ENCODE measurements around the gene CAMK1D.
A peak's percentile ranks its signal among the peaks of the same experiment; 100 is the strongest.

CAMK1D gene

DNA sequence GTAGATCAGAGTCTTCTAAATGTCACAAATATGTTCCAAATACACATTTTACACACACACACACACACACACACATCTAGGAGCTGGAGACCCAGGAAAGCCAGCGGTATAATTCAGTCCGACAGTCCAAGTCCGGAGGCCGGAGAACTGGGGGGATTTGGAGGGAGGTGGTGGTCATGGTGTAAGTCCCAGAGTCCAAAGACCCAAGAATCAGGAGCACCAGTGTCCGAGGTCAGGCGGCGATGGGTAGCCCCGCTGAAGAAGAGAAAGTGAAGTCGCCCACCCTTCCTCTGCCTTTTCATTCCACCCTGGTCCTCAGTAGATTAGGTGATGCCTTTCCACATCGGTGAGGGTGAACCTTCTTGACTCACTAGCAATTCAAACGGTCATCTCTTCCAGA, 154.8 kb downstream of the CAMK1D start:
- no peak for DNase-seq (ENCODE audit: low read depth)
- TF ChIP-seq, protein P1, sequence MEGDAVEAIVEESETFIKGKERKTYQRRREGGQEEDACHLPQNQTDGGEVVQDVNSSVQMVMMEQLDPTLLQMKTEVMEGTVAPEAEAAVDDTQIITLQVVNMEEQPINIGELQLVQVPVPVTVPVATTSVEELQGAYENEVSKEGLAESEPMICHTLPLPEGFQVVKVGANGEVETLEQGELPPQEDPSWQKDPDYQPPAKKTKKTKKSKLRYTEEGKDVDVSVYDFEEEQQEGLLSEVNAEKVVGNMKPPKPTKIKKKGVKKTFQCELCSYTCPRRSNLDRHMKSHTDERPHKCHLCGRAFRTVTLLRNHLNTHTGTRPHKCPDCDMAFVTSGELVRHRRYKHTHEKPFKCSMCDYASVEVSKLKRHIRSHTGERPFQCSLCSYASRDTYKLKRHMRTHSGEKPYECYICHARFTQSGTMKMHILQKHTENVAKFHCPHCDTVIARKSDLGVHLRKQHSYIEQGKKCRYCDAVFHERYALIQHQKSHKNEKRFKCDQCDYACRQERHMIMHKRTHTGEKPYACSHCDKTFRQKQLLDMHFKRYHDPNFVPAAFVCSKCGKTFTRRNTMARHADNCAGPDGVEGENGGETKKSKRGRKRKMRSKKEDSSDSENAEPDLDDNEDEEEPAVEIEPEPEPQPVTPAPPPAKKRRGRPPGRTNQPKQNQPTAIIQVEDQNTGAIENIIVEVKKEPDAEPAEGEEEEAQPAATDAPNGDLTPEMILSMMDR (IDR thresholded peaks at IDR 0.05; ENCODE audit: insufficient read depth, low read depth, low read length, missing control alignments): no peak
- H3K4me3 ChIP-seq (ENCODE audit: low read depth, low read length): no peak overlapping the region

DNA sequence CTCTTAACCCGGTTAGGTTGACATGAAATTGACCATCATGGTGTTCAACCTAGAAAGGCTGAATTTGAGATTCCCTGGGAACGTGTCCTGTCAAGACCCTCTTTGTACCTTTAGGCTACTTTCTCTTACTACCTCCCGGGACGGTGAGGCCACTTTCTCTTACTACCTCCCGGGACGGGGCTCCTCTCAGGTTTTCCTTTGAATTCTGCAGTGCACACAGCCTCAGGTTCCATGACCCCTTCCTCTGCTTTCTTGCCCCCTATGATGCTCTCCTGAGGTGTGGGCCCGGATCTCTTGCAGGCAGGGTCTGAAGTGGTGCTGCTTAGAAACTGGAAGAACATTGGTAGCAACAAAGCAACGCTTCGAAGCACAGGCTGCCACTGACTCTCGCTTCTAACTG, 155.3 kb downstream of the CAMK1D start:
- TF ChIP-seq, protein P1 (IDR thresholded peaks at IDR 0.05; ENCODE audit: insufficient read depth, low read depth, low read length, missing control alignments): no peak
- H3K4me3 ChIP-seq (ENCODE audit: low read depth, low read length): no peak overlapping the region
- no peak for DNase-seq (ENCODE audit: low read depth)

DNA sequence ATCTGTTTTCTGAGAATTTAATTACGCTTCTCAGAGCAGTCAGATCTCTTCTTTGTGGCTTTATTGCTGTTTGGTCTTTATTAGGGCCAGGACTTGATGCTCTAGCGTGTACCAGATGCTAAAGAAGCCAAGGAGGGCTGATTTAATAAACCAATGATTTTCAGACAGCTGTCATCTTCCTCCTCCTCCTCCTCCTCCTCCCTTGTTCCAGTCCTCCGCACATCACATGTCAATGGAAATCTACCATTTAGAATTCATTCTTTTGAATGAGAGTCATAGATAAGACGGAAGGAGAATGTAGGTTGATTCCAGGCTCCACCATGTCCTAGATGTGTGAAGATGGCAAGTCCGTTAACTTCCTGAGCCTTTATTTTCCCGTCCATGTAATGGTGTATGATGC, 156.3 kb downstream of the CAMK1D start:
- no peak for DNase-seq (ENCODE audit: low read depth)

DNA sequence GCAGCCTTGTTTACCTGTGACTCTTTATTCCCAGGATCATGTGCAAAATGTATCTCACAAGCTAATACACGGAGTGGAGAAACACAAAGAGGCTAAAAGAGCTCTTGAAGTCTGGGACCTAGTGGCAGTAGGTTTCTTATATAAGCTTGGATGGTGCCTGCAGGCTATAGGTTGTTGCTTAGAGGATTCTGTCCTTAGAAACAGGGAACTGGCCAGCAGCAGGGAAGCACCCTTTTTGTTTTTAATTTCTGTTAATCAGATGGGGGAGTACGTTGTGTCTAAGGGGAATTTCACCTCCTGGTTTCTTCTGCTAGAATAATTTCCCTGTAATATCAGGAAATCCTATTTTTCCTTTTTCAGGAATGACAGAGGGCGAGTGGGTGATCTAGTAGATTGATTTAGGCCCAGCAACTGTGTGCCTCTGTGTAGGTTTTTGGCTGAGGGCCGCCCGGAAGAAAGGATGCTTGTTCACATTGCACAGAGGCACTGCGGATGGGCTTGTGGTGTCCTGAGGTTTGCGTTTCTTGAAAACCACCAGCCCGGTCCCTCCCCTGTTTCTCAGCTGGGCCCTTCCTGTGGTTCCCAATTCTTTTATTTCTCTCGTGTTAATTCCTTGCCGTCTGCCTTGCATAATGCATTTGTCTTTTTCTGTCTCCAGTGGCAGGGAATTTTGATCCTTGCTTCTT, 158.0 kb downstream of the CAMK1D start:
- no peak for DNase-seq (ENCODE audit: low read depth)
- TF ChIP-seq, protein P1 (IDR thresholded peaks at IDR 0.05; ENCODE audit: insufficient read depth, low read depth, low read length, missing control alignments): no peak
- H3K4me3 ChIP-seq (ENCODE audit: low read depth, low read length): no peak overlapping the region

More for the DNA sequence above, 156.3 kb downstream of the CAMK1D start:
- no peak overlapping the region for H3K4me3 ChIP-seq (ENCODE audit: low read depth, low read length)
- TF ChIP-seq, protein P1 (IDR thresholded peaks at IDR 0.05; ENCODE audit: insufficient read depth, low read depth, low read length, missing control alignments): no peak

DNA sequence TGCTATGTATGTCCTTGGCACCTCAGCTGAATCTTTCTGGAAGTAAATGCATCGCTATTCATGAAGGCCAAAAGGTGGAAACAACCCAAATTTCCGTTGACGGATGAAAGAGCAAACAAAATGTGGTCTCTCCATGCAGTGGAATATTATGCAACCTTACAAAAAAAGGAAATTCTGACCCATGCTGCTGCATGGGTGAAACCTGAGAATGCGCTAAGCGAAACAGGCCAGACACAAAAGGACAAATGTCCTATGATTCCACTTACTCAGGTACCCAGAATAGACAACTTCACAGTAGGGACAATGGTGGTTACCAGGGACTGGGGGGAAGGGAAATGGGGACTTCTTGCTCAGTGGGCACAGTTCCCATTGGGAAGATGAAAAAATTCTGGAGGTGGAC, 158.8 kb downstream of the CAMK1D start:
- H3K4me3 ChIP-seq (ENCODE audit: low read depth, low read length): no peak overlapping the region
- TF ChIP-seq, protein P1 (IDR thresholded peaks at IDR 0.05; ENCODE audit: insufficient read depth, low read depth, low read length, missing control alignments): no peak
- DNase-seq (ENCODE audit: low read depth): no peak

DNA sequence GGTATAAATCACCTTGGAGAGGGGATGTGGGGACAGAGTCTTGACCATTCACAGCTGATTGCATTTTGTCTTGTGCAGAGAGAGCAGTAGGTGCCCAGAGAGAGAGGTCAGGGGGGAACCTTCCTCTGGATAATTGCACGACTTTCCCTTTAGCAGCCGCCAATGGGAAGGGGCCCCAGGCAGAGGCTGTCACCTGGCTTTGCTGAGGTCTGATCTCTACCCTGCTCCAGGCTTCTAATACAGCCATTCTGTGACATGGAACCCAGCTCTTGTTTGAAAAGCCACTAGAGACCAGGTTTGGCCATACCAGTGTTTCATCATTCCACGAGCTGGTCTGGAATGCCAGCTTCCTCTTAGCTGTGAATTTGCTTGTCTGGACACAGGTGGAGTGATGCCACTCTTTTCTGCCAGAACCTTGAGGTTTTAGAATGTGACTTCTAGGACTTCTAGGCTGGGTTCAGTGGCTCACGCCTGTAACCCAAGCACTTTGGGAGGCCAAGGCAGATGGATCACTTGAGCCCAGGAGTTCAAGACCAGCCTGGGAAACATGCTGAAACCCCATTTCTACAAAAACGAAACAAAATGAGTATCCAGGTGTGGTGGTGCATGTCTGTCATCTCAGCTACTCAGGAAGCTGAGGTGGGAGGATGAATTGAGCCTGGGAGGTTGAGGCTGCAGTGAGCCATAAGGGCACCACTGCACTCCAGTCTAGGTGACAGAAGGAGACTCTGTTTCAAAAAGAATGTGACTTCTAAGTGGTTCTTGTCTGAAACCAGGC, 159.9 kb downstream of the CAMK1D start:
- DNase-seq (ENCODE audit: low read depth): peak; percentile 39
- TF ChIP-seq, protein P1 (IDR thresholded peaks at IDR 0.05; ENCODE audit: insufficient read depth, low read depth, low read length, missing control alignments): no peak
- no peak overlapping the region for H3K4me3 ChIP-seq (ENCODE audit: low read depth, low read length)
